Measurements from ENCODE around the gene PRKG1. TPM values are rescaled to one million over a fixed set of nuclear protein-coding genes. Genes with fewer than 3 reads are reported as not detected.

PRKG1 gene
- total RNA-seq, 2 donors from 2014 or later = 1.3 to 2.7 TPM

DNA sequence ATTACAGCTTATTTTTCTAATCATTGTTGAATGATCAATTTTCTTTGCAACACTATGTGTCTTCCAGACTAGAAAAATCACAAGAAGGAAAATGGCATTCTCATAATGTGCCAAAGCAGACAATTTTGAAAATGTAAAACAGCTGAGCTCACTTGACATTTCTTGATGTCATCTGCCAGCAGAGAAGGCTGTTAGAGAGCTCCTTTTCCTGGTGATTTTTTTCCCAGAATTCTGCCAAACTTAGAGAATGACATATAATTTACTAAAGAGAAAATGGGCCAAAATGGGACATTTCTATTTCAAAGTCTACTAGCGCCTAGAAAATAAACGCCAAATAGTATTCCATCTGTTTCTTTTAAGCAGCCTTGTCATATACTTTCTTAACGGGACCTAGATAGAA is 714.0 kb downstream of the PRKG1 start:
- WGBS, 2 experiments (ENCODE audit: insufficient coverage in 1 of 2, insufficient read length in 1 of 2) = 92 to 97% methylated on average over 3 of the region's 3 CpGs
- DNase-seq = no peak
- no peaks in the 10 kb centered on the region for H3K36me3 Mint-ChIP-seq (ENCODE audit: low read depth)
- Histone ChIP-seq H3K27me3 (ENCODE audit: control insufficient read depth, insufficient read depth, low read length, poor library complexity, severe bottlenecking) (peaks cover 37% of the 10 kb centered on the region), H3K9me3 (ENCODE audit: control insufficient read depth, low read length) (peaks cover 20% of the 10 kb centered on the region), H3K4me1 (ENCODE audit: control insufficient read depth, insufficient read depth, low read length) (no peaks in the 10 kb centered on the region), H3K4me3 (ENCODE audit: low read length) (no peak overlapping the region), H3K36me3 (ENCODE audit: control insufficient read depth, insufficient read depth, low read length) (no peaks in the 10 kb centered on the region), H3K27ac (ENCODE audit: low read depth, low read length) (no peak overlapping the region), H3K9ac (ENCODE audit: extremely low read depth, low read length, poor library complexity, severe bottlenecking) (no peak overlapping the region)
- TF ChIP-seq, protein P1, sequence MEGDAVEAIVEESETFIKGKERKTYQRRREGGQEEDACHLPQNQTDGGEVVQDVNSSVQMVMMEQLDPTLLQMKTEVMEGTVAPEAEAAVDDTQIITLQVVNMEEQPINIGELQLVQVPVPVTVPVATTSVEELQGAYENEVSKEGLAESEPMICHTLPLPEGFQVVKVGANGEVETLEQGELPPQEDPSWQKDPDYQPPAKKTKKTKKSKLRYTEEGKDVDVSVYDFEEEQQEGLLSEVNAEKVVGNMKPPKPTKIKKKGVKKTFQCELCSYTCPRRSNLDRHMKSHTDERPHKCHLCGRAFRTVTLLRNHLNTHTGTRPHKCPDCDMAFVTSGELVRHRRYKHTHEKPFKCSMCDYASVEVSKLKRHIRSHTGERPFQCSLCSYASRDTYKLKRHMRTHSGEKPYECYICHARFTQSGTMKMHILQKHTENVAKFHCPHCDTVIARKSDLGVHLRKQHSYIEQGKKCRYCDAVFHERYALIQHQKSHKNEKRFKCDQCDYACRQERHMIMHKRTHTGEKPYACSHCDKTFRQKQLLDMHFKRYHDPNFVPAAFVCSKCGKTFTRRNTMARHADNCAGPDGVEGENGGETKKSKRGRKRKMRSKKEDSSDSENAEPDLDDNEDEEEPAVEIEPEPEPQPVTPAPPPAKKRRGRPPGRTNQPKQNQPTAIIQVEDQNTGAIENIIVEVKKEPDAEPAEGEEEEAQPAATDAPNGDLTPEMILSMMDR (conservative IDR thresholded peaks at IDR 0.05) = no peak
- H3K9me3 Mint-ChIP-seq = peaks cover 3% of the 10 kb centered on the region
- H3K4me3 Mint-ChIP-seq = no peak overlapping the region
- no peak overlapping the region for H3K27ac Mint-ChIP-seq
- no peaks in the 10 kb centered on the region for H3K4me1 Mint-ChIP-seq
- peaks cover 17% of the 10 kb centered on the region for H3K27me3 Mint-ChIP-seq (ENCODE audit: insufficient read depth)

DNA sequence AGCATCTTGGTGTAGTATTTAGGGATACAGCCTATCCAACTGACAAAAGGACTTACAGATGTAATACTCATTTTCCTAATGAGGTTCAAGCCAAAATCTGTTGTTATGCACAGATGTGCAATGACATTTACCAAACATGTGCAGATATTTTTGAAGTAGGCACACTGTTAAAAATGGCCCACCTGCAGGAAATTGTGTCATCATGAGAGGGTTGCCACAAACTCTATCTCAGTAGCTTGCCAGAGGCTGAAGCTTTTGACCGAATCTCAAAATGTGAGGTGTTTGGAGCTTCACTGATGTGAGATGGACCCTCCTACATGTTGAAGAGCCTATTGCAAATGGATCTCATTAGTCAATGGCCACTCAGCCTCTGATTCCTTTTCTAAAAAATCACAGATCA is 714.8 kb downstream of the PRKG1 start:
- H3K27me3 ChIP-seq (ENCODE audit: control insufficient read depth, insufficient read depth, low read length, poor library complexity, severe bottlenecking) = peaks cover 37% of the 10 kb centered on the region
- TF ChIP-seq, protein P1 (conservative IDR thresholded peaks at IDR 0.05) = no peak
- H3K36me3 ChIP-seq (ENCODE audit: control insufficient read depth, insufficient read depth, low read length) = no peaks in the 10 kb centered on the region
- no peak overlapping the region for H3K4me3 ChIP-seq (ENCODE audit: low read length)
- H3K27ac ChIP-seq (ENCODE audit: low read depth, low read length) = no peak overlapping the region
- Mint-ChIP-seq H3K9me3 (peaks cover 3% of the 10 kb centered on the region), H3K4me3 (no peak overlapping the region), H3K4me1 (no peaks in the 10 kb centered on the region), H3K27ac (no peak overlapping the region), H3K36me3 (ENCODE audit: low read depth) (no peaks in the 10 kb centered on the region), H3K27me3 (ENCODE audit: insufficient read depth) (peaks cover 19% of the 10 kb centered on the region)
- WGBS, 2 experiments (ENCODE audit: insufficient coverage in 1 of 2, insufficient read length in 1 of 2) = 100% methylated on average over 1 of the region's 1 CpG
- no peak for DNase-seq
- no peak overlapping the region for H3K9ac ChIP-seq (ENCODE audit: extremely low read depth, low read length, poor library complexity, severe bottlenecking)
- H3K4me1 ChIP-seq (ENCODE audit: control insufficient read depth, insufficient read depth, low read length) = no peaks in the 10 kb centered on the region
- peaks cover 27% of the 10 kb centered on the region for H3K9me3 ChIP-seq (ENCODE audit: control insufficient read depth, low read length)

DNA sequence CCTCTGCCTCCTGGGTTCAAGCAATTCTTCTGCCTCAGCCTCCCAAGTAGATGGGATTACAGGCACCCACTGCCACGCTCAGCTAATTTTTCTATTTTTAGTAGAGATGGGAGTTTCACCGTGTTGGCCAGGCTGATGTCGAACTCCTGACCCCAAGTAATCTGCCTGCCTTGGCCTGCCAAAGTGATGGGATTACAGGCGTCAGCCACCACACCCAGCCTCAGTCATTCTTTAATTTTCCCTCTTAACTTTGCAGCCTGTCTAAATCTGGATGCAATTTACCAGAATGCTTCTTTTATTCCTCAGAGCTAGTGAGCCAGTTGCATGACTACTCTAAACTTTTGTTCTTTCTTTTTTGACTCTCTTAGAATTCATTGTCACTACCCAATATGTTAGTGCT is 715.6 kb downstream of the PRKG1 start:
- Histone ChIP-seq H3K4me1 (ENCODE audit: control insufficient read depth, insufficient read depth, low read length) (no peaks in the 10 kb centered on the region), H3K9ac (ENCODE audit: extremely low read depth, low read length, poor library complexity, severe bottlenecking) (no peak overlapping the region), H3K27me3 (ENCODE audit: control insufficient read depth, insufficient read depth, low read length, poor library complexity, severe bottlenecking) (peaks cover 41% of the 10 kb centered on the region), H3K27ac (ENCODE audit: low read depth, low read length) (no peak overlapping the region), H3K9me3 (ENCODE audit: control insufficient read depth, low read length) (peaks cover 27% of the 10 kb centered on the region), H3K36me3 (ENCODE audit: control insufficient read depth, insufficient read depth, low read length) (no peaks in the 10 kb centered on the region), H3K4me3 (ENCODE audit: low read length) (no peak overlapping the region)
- DNase-seq = no peak
- H3K27ac Mint-ChIP-seq = no peak overlapping the region
- 92 to 93% methylated on average over 2 to 4 of the region's 4 CpGs for WGBS, 2 experiments (ENCODE audit: insufficient coverage in 1 of 2, insufficient read length in 1 of 2)
- TF ChIP-seq, protein P1 (conservative IDR thresholded peaks at IDR 0.05) = no peak
- no peak overlapping the region for H3K4me3 Mint-ChIP-seq
- H3K9me3 Mint-ChIP-seq = peaks cover 3% of the 10 kb centered on the region
- peaks cover 20% of the 10 kb centered on the region for H3K27me3 Mint-ChIP-seq (ENCODE audit: insufficient read depth)
- H3K4me1 Mint-ChIP-seq = no peaks in the 10 kb centered on the region
- no peaks in the 10 kb centered on the region for H3K36me3 Mint-ChIP-seq (ENCODE audit: low read depth)
